NB4 (cell line): ENCODE results near the gene FBXL22.

Source experiments
- DNase-seq: peaks from one replicate; pipeline ENCODE4 v3.0.0; 2010; ENCODE audit warnings: low read depth
- H3K4me3 ChIP-seq: one replicate; pipeline ENCODE4 v1.5.1; 2011; ENCODE audit warnings: mild to moderate bottlenecking, low read depth, low read length, moderate library complexity
- CTCF ChIP-seq: IDR thresholded peaks from one replicate; pipeline ENCODE4 v1.5.1; 2012; ENCODE audit warnings: low read depth, low read length
- MAX ChIP-seq: IDR thresholded peaks from 2 replicates; pipeline ENCODE4 v1.6.1; 2011; ENCODE audit warnings: low read depth, low read length
- MYC ChIP-seq: IDR thresholded peaks from 2 replicates; pipeline ENCODE4 v1.6.1; 2011; ENCODE audit warnings: low read depth, low read length
- POLR2A ChIP-seq: IDR thresholded peaks from 2 replicates; pipeline ENCODE4 v1.6.1; 2011; ENCODE audit warnings: mild to moderate bottlenecking; ENCODE audit not compliant: insufficient read length; ENCODE audit errors: extremely low read depth

Gene FBXL22

GRCh38 chr15:63597038-63597790 is at the start of gene FBXL22:
TSS of gene FBXL22 (plus strand) at chr15:63597387. CDS start at chr15:63597393, 6 bp downstream.
- no peak for DNase-seq
- H3K4me3 ChIP-seq, result no peak within 1 kb of the TSS
- TF ChIP-seq MYC (no peak), MAX (no peak), CTCF (no peak), POLR2A (no peak)

GRCh38 chr15:63551400-63551799 is 45.8 kb upstream of the FBXL22 start:
- no peak for DNase-seq
- no peak for TF ChIP-seq POLR2A
- TF ChIP-seq MAX, result no peak
- TF ChIP-seq MYC, result no peak
- no peak for TF ChIP-seq CTCF
- H3K4me3 ChIP-seq, result no peak overlapping the region

- DNase-seq, result no peak
- TF ChIP-seq MAX (no peak), CTCF (no peak), MYC (no peak), POLR2A (no peak)
- no peak overlapping the region for H3K4me3 ChIP-seq
These were observed 43.8 kb upstream of the FBXL22 start for GRCh38 chr15:63553388-63553791.

- no peak overlapping the region for H3K4me3 ChIP-seq
- DNase-seq, result no peak
- TF ChIP-seq MYC (no peak), POLR2A (no peak)
These were observed 42.8 kb upstream of the FBXL22 start for GRCh38 chr15:63554337-63554927.

- DNase-seq, result no peak
- H3K4me3 ChIP-seq, result no peak overlapping the region
- TF ChIP-seq POLR2A (no peak), MYC (no peak), CTCF (no peak), MAX (no peak)
These were observed 41.7 kb upstream of the FBXL22 start for GRCh38 chr15:63555507-63555906.

- DNase-seq, result no peak
- no peak for TF ChIP-seq POLR2A
- TF ChIP-seq MYC, result no peak
- no peak for TF ChIP-seq CTCF
- TF ChIP-seq MAX, result no peak
These were observed 40.9 kb upstream of the FBXL22 start for GRCh38 chr15:63556246-63556645.

More at GRCh38 chr15:63556246-63556645, 40.9 kb upstream of the FBXL22 start:
- no peak overlapping the region for H3K4me3 ChIP-seq
